AG04449 (cell line): ENCODE data around the gene PDRG1.
A peak's percentile ranks its signal among the peaks of the same experiment; 100 is the strongest.

Source experiments
- CTCF ChIA-PET: fragments of 350-600 bp; formaldehyde crosslinking; extraction: SDS; loops from one replicate; lab custom pipeline; 2021; ENCODE audit warnings: antibody characterized with exemption; lab: Yijun Ruan, JAX
- POLR2A ChIA-PET: fragments of 400-600, 350-600 bp; formaldehyde crosslinking; extraction: SDS; loops from one replicate; lab custom pipeline; 2020; ENCODE audit warnings: antibody characterized with exemption, inconsistent platforms; lab: Yijun Ruan, JAX
- DNase-seq: peaks from one replicate; pipeline ENCODE4 v3.0.0-alpha.2; 2010; ENCODE audit warnings: low read depth, low spot score
- H3K4me3 ChIP-seq: 2 replicates; pipeline ENCODE4 v1.5.1; 2011; ENCODE audit warnings: low read depth, mild to moderate bottlenecking, control low read depth, low read length
- TF ChIP-seq, protein P1 (sequence below): IDR thresholded peaks from one replicate; pipeline ENCODE4 v1.5.1; 2011; ENCODE audit warnings: mild to moderate bottlenecking, moderate library complexity, low read length, control low read depth, inconsistent platforms; ENCODE audit not compliant: insufficient read depth; ENCODE audit errors: missing control alignments

The PDRG1 gene

DNA sequence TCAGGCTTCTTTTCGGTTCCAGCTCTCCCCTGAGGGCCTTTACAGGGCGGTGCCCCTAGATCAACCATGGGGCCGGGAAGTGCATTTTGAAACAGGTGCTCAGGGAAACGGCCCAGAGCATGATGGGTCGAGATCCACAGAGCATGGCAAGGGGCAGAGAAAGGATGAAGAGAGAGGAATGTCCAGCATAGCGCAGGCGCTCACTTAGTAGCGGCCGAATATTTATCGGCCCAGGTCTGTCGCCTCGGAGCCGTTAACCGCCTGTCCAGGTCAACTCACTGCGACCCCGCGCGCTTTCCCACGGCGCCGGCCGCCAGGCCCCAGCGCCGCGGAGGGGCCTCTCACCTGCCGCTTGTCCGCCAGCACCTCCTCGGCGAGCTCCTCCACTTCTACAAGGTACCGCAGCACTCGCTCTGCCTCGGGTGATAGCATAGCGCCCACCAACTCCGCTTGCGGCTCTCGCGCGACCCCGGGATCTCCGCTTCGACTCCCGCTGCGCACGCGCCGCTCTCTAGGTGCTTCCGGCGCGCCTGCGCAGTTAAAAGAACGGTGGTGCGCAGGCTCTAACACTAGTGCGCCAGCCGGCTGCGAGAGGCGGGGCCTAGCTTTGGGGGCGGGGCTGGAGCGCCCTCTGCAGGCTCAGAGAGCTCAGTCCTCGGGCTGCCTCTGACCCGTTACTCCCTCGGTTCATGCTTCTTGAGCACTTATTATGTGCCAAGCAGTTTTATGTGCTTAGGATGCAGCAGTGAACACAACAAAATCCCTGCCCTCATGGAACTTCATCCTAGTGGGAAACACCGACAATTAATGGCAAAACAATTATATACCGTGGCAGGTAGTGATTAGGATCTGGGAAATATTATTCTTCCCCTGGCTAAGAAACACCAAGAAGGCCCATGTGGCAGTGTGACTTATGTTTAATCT is at the start of gene PDRG1:
TSS of gene PDRG1 (minus strand) at position 517 of the 924 bp plus-strand sequence. CDS start at position 432, 85 bp downstream.
- CTCF ChIA-PET = interaction anchor here (0.6 to 6.8 kb wide), 56 partner anchors 9 to 227 kb away, joined by 3 to 97 read pairs (median 4); partner anchors contain the start of genes FOXS1, MYLK2, TM9SF4 and XKR7

DNA sequence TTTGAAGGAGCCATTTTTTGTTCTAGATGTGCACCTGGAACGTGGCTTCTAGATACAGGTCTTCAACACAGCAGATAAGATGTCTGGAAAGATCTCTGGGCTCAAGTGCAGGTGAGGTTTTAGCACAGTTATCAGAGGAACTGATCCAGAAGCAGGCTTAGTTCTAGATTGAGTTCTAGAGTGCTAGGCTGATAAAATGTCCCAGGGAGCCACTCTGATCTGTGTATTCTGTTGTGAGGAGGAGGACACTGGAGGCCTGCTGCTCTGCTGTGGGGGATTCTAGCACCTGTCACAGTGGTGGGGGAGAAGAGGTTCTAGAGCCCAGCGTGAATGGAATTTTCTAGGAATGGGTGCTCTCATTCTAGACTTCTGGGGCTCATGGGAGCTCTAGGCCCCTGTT is 46.4 kb upstream of the PDRG1 start:
- ChIA-PET POLR2A (no interaction called here), CTCF (no interaction called here)
- no peak overlapping the region for H3K4me3 ChIP-seq
- DNase-seq = no peak
- TF ChIP-seq, protein P1, sequence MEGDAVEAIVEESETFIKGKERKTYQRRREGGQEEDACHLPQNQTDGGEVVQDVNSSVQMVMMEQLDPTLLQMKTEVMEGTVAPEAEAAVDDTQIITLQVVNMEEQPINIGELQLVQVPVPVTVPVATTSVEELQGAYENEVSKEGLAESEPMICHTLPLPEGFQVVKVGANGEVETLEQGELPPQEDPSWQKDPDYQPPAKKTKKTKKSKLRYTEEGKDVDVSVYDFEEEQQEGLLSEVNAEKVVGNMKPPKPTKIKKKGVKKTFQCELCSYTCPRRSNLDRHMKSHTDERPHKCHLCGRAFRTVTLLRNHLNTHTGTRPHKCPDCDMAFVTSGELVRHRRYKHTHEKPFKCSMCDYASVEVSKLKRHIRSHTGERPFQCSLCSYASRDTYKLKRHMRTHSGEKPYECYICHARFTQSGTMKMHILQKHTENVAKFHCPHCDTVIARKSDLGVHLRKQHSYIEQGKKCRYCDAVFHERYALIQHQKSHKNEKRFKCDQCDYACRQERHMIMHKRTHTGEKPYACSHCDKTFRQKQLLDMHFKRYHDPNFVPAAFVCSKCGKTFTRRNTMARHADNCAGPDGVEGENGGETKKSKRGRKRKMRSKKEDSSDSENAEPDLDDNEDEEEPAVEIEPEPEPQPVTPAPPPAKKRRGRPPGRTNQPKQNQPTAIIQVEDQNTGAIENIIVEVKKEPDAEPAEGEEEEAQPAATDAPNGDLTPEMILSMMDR = no peak

More for the DNA sequence above, at the start of gene PDRG1:
- DNase-seq = peak; percentile 65
- H3K4me3 ChIP-seq = peak within 1 kb of the TSS; percentile 69
- POLR2A ChIA-PET = interaction anchor here (0.6 to 1.0 kb wide), 5 partner anchors 10 to 96 kb away, joined by 3 to 4 read pairs (median 3); no protein-coding TSS in a partner anchor
- TF ChIP-seq, protein P1 = peak; percentile 96

DNA sequence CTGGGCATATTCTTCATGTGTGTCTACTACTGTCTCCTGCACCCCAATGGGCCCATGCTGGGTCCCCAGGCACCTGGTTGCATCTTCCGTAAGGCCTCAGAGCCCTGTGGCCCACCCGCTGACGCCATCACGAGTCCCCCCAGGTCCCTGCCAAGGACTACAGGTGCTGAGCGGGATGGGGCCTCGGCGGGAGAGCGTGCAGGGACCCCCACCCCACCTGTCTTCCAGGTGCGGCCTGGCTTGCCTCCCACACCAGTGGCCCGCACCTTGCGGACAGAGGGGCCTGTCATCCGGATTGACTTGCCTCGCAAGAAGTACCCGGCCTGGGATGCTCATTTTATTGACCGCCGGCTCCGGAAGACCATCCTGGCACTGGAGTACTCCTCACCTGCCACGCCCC is 45.1 kb upstream of the PDRG1 start:
- H3K4me3 ChIP-seq = no peak overlapping the region
- DNase-seq = no peak
- TF ChIP-seq, protein P1 = no peak
- ChIA-PET CTCF (no interaction called here), POLR2A (no interaction called here)

DNA sequence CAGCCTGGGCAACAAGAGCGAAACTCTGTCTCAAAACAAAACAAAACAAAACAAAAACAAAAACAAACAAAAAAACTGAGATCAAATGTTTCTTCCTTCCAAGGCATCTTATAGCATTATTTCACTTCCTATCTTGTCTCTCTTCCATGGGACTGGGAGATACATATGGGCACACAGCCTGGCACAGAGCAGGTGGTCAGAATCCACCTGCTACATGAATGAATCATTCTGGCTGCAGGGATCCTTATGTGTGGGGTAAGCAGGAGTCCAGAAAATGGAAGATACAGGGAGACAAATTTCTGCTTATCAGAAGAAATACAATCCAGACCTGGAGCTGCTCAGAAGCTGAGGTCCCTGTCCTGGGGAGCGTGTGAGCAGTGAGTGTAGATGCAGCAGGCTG is 40.2 kb upstream of the PDRG1 start:
- DNase-seq = no peak
- TF ChIP-seq, protein P1 = no peak
- no peak overlapping the region for H3K4me3 ChIP-seq
- ChIA-PET POLR2A (no interaction called here), CTCF (no interaction called here)

DNA sequence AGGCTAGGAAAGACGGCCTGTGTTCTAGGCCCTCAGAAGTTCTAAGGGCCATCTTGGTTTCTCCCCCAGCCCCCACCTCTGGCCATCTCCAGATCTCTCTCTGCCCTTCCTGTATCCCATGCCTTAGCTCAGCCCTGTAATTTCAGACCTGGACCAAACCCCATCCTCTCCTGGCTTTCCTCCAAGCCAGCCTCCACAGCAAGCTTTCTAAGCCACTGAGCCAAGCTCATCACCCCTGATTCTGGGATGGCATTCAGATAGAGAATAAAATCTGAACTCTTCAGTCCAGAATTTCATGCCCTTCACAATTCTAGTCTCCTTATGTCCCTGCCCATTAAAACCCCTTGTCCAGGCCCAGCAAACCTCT is 39.5 kb upstream of the PDRG1 start:
- TF ChIP-seq, protein P1 = no peak
- no peak for DNase-seq
- ChIA-PET POLR2A (no interaction called here), CTCF (interaction anchor here (0.9 to 1.4 kb wide), 3 partner anchors 40 to 139 kb away, joined by 3 to 5 read pairs (median 3); partner anchors contain the start of gene PDRG1)
- H3K4me3 ChIP-seq = no peak overlapping the region

DNA sequence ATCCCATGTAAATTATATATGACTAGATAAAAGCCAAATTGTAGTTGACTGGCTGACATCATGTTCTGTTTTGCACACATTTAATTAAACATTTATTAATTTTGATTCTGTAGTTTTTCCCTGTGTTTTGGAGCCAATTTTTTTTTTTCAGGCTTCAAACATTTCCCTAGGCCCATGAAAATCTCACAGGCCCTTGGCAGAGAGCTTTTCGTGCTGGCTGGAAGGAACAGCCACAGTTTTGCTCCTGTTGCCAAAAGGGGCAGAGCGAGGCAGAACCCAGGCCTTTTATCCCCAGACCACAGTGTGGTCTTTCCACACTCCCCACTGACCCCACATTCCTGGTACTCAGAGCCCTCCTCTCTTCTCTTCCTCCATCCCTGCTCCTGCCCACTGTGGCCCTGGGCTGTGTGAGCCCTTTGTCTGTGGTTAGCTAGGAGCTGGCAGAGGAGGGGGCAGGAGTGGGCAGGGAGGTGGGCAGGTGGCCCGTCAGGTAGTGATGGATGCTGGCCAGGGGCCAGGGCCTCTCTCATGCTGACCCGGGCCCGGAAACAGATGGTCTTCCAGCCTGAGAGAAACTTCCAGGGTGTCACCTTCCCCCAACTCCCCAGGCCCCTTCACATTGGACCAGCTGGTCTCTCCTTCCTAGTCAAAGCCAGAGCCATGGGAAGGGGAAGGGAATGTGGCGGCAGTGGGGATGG is 38.9 kb upstream of the PDRG1 start:
- ChIA-PET CTCF (interaction anchor here (0.9 to 1.4 kb wide), 3 partner anchors 39 to 138 kb away, joined by 3 to 5 read pairs (median 3); partner anchors contain the start of gene PDRG1), POLR2A (no interaction called here)
- TF ChIP-seq, protein P1 = no peak
- no peak overlapping the region for H3K4me3 ChIP-seq
- no peak for DNase-seq
